ENCODE results near the gene RASSF8.

RASSF8 gene

DNA sequence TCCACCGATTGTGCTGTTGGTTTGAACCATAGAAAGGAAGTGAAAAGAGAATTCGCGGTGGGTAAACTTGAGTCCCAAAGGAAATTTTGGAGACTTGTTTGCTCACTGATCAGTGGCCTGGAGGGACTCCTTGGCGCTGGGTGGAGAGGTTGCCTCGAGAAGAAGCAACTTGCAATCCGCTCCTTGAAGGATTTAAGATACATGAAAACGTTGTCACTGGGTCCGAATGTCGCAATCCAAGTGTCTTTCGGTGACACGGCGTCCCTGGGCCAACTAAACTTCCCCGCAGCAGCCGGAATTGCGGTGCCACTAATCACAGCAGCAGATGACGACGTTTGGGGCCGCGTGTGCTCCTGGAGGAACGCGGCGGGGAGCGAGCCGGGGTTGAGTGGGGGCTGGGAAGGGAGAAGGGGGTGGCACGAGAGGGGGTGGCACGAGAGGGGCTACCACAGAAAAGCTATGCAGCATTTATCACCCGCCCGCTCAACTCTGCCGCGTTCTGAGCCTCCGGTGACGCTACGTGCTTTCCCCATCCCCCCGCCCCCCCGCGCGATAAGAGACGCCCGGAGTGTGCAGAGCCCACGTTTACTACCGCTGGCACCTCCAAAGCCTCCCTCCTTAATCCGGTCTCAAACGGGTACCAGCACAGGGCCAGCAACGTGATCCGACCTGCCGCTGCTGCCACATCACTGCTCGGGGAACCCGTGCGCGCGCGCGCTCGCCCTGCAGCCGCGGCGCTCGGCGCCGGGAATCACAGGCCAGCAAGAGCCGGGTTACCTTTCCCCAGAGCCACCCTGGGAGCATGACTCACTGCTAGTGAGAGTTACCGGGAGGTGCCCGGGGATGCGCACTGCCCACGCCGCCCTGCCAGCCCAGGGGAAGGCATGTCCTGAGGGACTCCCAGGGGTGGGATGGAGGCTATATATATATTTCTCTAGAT, 167.2 kb downstream of the RASSF8 start:
- DNase-seq (ENCODE audit: low read depth in 2 of 2), result no peak

DNA sequence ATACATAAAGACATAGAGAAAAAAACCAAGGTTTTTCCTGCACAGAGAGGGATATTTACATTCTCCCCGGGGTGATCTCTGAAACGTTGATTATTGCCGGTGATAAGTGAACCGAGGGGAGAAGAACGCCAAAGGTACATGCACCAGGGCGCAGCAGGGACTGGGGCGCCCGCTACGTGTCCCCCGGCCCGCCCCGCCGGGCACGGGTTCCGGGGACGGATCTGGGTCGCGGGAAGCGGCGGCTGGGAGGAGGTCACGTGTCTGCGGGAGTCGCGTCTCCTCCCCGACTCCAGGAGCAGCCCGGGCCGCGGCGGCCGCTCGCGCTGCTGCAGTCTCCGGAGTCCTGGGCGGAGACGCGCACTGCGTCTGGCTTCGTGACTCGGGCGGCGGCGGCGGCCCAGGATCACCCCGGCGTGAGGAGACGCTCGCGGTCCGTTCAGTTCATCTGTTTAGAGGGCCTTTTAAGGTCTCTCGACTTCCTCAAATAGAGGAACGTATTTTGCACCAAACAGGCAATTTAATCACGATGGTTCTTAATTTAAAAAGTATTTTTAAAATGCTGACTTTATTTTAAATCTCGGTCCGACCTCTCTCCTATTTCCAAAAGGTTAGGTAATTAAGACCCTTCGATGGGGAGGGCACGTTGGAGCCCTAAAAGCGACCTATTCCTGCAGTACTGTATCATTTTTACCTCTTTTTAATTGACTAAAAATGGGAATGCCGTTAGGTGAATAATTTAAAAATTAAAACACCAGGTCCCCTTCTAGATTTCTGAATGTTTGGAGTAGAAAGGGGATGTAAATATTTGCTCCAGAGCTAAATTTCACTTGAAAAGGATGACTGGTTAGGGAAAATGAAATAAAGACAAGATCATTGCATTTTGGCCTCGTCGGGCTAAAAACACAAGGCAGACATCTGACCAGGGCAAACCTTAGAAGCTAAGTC, 168.1 kb downstream of the RASSF8 start:
- DNase-seq (ENCODE audit: low read depth in 2 of 2), result no peak

DNA sequence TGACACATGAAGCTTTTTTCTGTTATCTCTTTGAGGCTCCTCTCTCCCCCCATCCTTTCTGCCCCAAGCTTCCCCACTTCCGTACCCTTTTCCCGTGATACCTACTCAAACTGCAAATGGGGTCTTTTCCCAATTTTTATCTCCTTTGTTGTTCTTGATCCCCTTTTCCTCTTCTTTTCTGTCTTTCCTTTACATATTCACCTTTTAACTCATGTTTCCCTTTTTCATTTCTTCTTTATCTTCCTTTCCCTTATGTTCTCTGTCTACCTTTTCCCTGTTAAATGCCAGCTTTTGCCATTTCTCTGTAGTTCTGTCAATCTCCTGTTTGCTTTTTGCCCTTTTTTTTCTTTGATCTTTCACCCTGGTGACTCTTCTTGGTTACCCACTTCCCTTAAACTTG, 168.9 kb downstream of the RASSF8 start:
- no peak for DNase-seq (ENCODE audit: low read depth in 2 of 2)

DNA sequence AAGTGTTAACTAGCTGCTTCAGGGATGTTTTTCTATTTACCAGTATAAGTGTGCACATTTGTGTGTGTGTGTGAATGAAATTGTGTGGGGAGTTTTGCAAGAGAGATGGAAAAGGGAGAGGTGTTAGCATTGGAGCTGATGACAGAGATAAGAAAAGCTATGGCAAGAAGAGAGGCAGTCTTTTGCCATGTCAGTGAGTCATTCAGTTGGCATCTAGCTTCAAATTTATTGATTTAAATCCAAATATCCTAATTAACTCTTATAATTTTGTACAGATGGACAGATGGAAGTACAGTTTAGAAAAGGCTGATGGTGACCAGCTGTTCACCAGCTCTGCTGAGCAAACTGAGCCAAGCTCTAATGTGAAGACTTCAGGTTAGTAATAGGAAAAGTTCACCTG, 169.7 kb downstream of the RASSF8 start:
- no peak for DNase-seq (ENCODE audit: low read depth in 2 of 2)
